Mammary microvascular endothelial cell (primary cell): ENCODE measurements around the gene LRCH2. TPM values are rescaled to one million over a fixed set of nuclear protein-coding genes. Genes with fewer than 3 reads are reported as not detected.

Source experiments
- total RNA-seq: library from RNA; depleted of rRNA; stranded (reverse); fragments of >200 nt; gene quantifications from 2 replicates; pipeline ENCODE4 v1.2.3, GENCODE V29; 2015

Gene LRCH2
- 2.9 and 3.3 TPM in 2 replicates for total RNA-seq

GRCh38 chrX:115233497-115234455, at the start of gene LRCH2:
LRCH2 (minus strand) TSS chrX:115234096; CDS start chrX:115234041, 55 bp downstream.

DNA sequence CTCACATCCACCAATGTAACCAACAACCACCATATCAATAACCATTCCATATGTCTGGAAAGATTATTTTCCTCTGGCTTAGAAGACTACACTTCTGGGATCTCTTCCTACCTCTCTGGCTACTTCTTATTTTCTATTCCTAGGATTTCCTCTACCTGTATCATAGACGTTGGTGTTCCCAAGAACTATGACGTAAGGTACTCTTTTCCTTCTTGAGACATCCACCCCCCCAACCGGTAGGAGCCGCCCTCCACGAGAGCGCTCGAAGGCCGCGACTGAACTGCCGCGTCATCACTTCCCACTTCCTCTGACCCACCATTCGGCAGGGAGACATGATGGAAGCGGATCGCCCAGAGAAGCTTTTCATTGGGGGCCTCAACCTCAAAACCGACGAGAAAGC, 44.8 kb downstream of the LRCH2 start, which contains the start of gene RBMXL3:
Gene RBMXL3 (plus strand): TSS at position 301 of the 400 bp plus-strand sequence. CDS start 32 bp downstream, at position 333.

Other genes with a start within 250 kb of the LRCH2 start
- 1.5 and 1.9 TPM in 2 replicates for gene IL13RA2, start 216.5 kb downstream of the LRCH2 start, total RNA-seq
- gene RBMXL3, start 44.7 kb downstream of the LRCH2 start, total RNA-seq: not detected in 2 replicates
- not detected in 2 replicates for gene LUZP4, start 55.6 kb upstream of the LRCH2 start, total RNA-seq